Measurements from ENCODE around the gene RNF150. TPM values are rescaled to one million over a fixed set of nuclear protein-coding genes. Genes with fewer than 3 reads are reported as not detected.
"Not testable (repeated sequence)": the region's sequence is repeated elsewhere in the genome, so short reads cannot be mapped to it uniquely, and the experiment has no call there.

Gene RNF150
- polyA plus RNA-seq, 1 donor: 28.9 TPM

DNA sequence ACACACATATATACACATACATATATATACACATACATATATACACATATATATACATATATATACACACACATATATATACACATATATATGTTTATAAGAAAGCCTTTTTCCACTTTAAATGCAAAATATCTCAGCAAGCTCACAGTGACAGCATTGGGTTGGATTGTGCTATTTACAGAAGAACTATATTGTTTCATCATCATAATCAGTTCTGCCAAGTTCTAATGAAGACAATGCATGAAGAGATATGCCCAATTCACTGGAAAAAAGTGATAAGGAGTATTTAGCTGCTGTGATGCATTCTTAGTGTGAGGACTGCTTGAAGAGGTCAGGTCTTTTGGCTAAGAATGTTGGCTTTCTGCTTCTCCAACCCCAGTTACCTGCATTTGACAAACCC is 54.4 kb downstream of the RNF150 start:
- no peak for DNase-seq

DNA sequence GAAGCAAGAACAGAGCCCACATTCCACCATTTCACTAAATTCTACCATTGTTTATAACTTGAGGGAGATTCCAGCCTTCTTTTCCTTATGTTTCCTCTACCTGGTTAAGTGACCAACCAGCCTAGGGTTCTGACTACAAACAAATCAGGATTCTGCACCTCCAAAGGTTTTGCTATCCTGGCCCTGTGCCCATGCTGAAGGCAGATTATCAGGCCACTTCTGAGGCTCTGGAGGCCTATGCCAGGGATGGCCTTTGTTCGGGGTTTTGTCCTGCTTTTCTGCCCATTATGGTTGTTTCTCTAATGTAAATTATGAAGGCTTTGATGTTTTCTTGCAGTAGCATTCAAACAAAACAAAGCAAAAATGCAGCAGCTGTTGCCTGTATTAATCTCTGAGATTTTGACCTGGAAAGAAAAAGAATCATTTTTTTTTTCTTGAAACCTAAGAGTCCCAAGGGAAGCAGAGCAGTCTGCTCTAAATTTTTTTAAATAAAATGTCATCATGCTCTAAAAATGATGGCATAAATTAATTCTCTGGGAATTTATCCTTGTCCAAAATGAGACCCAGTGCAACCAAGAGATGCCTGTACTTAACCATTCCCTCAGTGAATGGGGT is 55.6 kb downstream of the RNF150 start:
- no peak for DNase-seq

DNA sequence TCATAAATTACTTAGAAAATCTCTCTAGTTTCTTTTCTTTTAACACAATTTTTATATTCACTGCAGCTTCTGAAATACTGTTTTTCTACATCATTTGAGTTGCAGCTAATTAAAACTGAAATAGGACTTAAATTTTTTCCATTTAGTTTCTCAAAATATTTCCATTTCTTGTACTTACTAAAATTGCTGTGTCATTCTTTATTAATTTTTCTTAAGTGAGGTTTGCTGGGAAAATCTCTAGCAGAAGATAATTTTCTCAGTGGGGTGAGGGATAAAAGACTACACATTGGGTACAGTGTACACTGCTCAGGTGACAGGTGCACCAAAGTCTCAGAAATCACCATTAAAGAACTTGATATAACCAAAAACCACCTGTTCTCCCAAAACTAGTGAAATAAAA is 57.7 kb downstream of the RNF150 start:
- DNase-seq: no peak

DNA sequence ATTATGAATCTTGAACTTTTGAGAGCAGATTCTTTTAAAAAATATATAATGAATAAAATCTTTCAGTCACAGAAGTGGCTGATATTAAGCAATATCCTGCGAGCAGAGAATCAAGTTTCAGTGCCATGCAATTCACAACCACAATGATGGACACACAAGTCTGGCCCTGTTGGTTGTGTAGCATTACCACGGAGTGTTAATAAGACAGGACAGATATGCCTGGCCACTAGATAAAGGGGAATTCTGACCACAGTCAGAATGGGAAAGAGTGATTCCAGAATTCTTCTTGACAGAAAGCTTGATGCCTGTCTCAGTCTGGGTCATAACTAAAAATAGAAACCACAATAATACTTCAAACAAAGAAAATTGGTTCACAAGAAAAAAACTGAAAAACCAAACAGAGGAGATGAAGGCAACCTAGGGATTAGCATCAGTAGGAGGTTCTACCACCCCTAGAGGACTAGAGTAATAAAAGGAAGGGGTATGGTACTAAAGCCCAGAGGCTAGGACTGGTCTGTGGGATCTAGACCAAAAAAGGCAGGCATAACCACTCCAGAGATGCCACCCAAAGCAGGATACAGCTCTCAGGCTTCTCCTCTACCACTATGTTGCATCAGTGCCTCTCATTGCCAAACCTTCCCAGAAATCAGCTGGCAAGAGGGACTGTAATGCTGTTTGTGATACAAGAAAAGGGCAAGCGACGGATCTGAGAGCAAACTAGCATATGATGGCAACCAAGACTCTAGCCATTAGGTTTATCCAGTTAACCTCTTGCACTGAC is 59.0 kb downstream of the RNF150 start:
- DNase-seq: no peak

DNA sequence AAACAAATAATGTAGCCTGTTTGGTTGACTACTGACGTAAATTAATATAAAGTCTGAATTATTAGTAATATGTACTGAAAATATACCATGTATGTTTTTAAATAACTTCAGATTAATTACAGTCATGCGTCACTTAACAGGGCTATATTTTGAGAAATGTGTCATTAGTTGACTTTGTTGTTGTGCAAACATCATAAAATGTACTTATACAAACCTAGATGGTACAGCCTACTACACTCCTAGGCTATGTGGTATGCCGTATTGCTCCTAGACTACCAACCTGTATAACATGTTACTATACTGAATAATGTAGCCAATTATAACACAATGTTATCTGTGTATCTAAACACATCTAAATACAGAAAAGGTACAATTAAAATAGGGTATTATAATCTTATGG is 66.6 kb downstream of the RNF150 start:
- no peak for DNase-seq

DNA sequence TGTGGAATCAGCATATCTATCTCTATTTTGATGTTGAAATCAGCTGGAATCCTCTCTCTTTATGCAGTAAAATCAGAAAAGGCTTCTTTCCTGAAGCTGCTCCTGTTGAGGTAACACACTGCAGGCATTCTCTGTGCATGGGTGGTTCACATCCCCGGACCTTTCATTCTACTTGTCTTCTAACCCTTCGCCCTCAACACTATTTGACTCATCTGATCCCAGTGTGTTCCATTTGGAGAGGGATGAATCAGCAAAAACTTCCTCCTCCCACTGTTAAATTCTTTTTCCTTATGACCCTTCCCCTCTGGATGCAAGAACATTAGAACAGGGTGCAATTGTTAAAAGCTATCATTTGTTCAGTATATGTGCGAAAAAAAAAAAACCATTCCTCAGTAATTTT is 67.4 kb downstream of the RNF150 start:
- DNase-seq: no peak

DNA sequence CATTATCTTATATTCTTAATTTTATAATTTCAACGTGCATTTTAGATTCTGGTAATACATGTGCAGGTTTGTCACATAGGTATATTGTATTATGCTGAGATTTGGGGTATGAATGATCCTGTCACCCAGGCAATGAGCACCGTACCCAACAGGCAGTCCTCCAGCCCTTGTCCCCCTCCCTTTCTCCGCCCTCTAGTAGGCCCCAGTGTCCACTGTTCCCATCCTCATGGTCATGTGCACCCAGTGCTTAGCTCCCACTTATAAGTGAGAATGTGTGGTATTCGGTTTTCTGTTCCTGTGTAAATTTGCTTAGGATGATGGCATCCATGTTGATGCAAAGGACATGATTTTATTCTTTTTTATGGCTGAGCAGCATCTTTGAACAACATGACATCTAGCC is 70.6 kb downstream of the RNF150 start:
- DNase-seq: no peak

DNA sequence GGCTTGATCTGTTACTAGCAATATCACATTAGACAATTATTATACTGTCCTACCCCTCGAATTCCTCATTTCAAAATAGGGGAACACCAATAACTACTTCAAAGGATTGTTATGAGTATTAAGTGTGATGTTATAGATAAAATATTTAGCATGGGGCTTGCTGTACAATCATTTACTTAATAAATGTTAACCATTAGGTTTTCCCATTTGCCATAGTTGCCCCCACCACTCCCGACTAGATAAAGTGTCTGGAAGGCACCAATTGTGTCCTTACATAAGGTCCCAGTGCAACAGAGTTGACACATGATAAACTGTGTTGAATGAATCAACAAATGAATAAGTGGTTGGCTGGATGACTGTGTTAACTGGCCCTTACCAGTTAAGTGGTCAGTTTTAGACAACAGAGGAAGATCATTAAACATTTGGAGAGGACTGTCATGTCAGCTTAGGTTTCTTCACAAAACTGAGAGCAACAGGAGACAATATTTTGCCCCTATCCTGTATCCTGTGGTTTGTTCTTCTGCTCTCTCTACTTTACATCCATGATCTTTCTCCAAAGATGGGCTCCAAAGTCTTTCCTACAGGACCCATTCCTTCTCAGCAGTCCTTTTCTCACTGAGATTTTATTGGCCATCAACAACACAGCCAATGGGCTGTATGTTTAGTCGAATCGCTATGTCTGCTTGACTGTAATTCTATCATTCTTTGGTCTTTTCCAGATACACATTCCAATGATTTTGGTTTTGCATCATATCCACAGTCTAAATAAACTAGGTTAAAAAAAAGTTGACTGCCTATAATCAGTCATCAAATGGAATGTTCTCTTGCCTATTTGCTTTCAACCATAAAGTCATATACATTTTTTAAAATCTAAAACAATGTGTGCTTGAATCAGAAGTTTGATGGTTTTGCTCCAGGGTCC is 74.4 kb downstream of the RNF150 start:
- DNase-seq: no peak

DNA sequence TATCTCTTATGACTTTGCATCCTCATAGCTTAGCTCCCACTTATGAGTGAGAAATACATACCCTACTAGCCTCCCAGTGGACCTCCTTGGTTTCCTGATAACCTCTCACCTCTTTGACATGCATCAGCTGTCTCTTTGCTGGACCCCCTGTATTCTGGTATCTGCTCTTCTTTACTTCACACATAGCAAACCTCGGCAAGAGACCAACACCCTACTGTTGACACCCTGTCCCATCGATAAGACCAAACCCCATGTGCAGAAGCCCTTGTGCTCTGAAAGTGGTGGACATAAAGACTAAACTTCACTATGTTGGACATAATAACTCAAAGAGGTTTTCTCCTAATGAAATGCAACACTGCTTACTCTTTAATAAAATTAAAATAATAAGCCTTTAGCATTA is 75.7 kb downstream of the RNF150 start:
- DNase-seq: no peak

DNA sequence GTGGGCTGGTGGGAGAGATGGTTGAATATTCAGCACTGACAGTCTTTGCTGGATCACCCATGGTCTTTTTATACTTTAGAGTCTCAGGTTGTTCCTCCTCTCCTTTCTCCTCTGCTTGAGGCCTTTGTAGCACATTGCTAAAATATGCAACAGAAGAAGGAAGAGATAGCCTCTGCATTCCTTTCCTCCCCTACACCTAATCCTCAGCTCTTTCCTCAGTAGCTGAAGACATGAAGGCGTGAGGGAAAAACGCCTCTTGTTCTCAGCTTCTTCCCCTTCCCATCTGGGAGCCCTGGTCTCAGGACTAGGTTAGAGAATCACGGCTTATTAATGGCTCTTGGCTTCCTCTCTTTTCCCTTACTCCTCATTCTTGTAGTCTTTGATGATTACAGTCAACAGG is 76.8 kb downstream of the RNF150 start:
- DNase-seq: no peak

DNA sequence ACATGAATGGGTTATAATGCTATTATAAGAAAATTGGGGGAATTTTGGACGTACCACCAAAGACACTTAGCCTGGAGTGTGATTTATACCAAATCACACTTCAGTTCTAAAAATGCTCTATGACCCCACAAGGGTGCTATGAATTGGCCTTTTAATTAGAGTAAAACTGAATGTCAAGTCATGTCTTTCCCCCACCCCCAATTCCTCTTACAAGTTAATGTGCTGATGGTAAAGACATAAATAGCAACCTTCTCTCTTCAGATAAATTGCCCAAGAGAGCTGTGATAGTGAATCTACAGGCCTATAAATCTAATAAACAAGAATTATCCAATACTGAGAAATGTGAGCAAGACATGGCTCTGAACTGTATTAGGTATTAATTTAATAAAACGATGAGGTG is 78.8 kb downstream of the RNF150 start:
- DNase-seq: no peak

DNA sequence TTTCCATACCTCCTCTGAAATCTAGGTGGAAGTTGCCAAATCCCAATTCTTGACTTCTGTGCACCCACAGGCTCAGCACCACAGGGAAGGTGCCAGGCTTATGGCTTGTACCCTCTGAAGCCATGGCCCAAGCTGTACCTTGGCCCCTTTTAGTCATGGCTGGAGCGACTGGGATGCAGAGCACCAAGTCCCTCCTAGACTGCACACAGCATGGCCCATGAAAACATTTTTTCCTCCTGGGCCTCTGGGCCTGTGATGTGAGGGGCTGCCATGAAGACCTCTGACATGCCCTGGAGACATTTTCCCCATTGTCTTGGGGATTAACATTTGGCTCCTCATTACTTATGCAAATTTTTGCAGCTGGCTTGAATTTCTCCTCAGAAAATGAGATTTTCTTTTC is 82.3 kb downstream of the RNF150 start:
- not testable (repeated sequence) for DNase-seq

DNA sequence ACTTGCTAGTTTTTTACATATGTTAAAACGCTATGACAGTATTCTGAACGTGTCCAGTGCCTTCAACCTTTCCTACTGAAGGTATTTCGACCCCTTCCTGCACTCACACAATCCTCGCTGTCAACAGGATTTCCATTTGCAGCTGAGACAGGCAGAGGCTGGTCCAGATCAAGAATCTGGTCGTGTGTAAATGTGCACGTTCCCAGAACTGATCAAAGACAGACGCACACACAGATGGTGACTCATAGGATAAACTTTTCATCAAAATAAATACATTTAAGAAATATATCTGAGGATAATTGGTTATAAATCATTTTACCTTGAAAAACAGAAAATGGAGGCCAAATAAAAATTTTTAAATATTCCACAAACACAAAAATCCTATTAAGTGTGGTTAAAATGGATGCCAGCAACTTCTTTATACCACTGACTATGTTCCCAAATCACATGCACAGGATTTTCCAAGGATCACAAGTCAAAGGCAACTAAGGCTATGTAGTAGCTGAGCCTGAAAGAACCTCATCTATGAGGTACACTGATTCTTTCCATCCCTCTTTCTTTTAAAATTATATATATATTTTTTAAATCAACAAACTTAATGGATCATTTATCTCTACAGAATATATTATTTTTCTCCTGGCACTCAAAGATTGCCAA is 85.9 kb downstream of the RNF150 start:
- no peak for DNase-seq

DNA sequence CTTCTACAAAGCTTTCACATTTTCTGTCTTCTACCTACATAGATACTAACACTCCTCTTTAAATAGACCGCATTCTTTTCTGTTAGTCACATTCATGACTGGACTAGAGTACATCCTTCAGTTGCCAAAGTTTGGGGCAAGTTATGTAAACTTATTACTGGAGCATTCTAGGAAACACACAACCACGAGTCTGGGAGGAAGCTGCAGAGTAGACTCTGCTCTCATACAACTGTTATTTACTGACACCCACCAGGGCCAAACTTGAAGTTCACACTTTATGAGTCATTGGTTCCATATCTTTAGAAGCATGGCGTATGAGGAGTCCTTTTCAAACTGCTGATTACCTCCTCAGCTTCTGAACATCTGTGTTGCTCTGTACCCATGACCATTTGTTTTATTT is 87.0 kb downstream of the RNF150 start:
- no peak for DNase-seq

DNA sequence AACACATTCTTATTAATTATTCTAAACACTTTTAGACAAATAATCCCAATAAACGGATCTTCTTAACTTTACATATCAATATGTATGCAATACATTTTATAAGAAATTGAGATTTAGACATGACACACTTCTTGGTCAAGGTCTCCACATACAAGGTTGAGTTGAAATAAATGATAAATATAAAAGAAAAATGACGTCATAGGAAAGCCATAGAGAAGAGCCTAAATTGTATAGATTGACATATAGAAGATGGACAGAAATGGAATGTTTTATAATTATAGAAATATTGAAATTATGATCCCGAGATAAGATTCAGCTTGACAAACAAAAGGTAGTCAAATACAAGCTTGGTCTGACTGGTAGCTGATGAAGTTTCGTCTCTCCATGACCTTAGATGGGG is 87.4 kb downstream of the RNF150 start:
- DNase-seq: no peak

DNA sequence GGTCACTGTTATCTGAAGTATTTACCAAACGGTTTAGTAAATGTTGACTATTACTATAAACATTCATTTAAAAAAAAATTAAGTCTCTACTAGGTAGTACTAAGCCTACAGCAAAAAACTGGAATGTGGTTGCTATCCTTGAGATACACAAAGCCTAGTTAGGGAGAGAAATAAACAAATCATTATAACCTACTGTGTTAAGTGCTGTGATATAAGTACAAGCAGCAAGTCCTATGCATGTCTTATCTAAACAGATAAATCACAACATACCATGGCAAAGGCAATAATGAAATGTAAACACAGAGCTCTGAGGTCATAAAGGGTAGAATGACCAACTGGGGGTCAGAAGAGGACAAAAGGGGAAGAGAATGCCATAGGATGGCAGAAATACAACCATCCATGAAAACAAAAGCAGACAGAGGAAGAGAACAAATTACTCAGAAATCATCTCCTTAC is 92.2 kb downstream of the RNF150 start:
- DNase-seq: no peak

DNA sequence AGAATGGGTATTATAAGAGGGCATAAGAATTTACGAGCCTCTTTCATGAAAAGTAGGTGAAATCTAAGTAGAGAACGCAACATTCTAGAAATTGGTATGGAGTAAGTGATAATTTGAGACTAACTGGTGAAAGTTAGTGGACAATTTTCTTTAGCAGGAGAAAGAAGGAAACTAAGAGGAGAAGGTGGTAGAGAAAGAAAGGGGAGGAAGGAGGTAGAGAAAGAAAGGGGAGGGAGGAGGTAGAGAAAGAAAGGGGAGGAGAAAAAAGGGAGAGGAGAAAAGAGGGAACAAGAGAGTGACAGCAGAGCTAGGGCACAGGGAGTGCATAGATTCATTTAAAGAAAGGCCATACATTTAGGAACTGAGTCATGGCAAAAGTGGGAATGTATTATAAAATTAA is 94.1 kb downstream of the RNF150 start:
- no peak for DNase-seq

DNA sequence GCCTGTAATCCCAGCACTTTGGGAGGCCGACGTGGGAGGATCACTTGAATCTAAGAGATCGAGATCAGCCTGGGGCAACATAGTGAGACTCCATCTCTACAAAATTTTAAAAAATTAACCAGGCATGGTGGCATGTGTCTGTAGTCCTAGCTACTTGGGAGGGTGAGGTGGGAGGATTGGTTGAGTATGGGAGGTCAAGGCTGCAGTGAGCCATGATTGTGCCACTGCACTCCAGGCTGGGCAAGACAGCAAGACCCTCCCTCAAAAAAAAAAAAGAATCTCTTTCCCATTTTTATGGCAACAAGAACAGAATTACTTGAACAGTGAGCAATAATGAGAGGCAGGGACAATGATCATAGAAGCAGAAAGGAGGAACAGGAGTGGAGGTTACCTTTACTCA is 94.8 kb downstream of the RNF150 start:
- DNase-seq: no peak

DNA sequence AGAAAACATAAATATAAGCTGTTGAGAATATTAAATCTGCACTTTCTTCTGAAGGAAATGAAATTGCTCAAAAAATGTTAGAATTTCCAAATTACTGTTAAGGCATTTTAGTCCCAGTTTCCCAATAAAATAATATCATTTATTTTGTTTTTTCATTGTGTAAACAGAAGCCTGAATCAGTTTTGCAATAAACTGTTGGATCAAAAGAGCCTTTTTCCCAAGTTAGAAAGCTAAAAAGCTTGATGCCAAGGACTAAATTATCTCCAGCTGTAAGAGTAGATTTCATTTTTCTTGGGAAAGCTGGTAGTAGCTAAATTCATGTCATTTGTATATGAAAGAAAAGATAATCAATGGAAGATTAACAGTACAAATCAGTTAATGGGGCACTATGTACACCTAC is 95.8 kb downstream of the RNF150 start:
- no peak for DNase-seq

DNA sequence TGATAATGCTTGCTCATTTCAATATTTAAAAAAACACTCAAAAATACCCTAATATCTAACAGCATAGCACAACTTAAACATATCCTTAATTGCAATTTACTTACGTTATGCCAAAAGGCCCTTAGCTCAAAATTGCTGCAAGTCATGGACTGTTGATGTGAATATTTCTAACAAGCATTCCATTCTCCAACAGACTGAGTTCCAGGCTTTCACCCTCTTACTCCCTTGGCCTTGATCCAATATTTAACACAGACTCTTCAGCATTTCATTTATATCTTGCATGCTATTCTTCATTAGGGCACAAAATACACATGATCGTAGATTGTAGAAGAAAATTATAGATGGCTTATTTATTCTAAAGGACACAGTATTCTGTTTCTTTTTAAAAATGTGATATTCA is 96.5 kb downstream of the RNF150 start:
- DNase-seq: no peak

DNA sequence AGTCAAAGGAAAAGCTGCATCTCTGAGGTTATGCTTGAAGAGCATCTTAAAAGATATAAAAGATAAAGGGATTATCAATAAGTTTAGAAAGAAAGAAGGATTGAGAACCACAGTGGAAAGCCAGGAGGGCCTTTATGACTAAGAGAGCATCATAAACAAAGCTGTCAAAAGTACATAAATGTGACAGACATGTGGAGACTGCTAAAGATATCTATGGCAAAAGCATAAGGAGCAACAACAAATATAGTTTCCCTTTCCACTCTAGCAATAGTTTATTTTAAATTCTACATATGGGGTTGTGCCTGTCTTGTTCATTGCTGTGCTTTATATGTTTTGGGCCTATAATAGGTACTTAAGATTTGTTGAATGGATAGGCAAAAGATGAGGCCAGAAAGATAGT is 97.3 kb downstream of the RNF150 start:
- DNase-seq: no peak

DNA sequence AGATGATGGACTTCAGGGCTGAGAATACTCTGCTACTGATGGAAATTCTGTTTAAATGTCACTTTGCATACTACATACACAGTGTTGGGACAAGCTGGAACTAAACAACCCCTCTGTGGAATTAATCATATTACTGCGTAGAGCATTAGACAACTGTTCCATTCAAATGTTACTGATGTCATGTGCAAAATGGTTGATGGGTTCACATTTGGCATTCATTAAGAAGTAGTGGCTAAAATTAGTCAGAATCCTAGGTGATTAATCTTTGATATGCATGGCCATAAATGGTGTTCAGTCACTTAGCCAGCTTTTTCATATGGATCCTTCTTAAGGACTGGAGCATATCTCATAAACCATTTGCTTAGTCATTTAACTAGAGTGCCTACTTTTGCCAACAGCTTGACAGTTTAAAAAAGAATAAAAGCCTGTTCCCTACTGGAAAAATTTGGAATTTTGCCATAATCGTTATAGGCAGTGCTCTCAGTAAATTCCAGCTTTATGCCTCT is 105.2 kb downstream of the RNF150 start:
- no peak for DNase-seq

Measured in left kidney (tissue), 2 donors.